Adrenal gland (tissue), 12 donors: ENCODE results near the gene PDE2A. TPM values are rescaled to one million over a fixed set of nuclear protein-coding genes. Genes with fewer than 3 reads are reported as not detected.

Experiments
- DNase-seq, 7 donors: peaks; one replicate each; pipeline ENCODE4 v3.0.0-alpha.2; 2019 to 2020
- H3K27ac ChIP-seq, 5 donors: fragments of 200-600 bp; sonication (generic) in 4 of 5; 1 replicate in 3 of 5; 2 replicates in 2 of 5; pipeline versions ENCODE4 v1.5.1 to v1.8.0; 2016 to 2020; ENCODE audit warnings: mild to moderate bottlenecking in 1 of 5
- H3K27me3 ChIP-seq: fragments of 200-600 bp; 2 replicates; pipeline ENCODE4 v1.8.0; 2021
- H3K36me3 ChIP-seq, 2 donors: fragments of 200-600 bp; replicated peaks in 1 of 2; 1 replicate in 1 of 2; 2 replicates in 1 of 2; pipeline versions ENCODE4 v1.5.1 to v1.8.0; 2018 to 2022
- H3K4me1 ChIP-seq, 2 donors: fragments of 200-600 bp; replicated peaks in 1 of 2; 1 replicate in 1 of 2; 2 replicates in 1 of 2; pipeline versions ENCODE4 v1.5.1 to v1.8.0; 2018 to 2021
- H3K4me3 ChIP-seq, 4 donors: fragments of 200-600 bp; sonication (generic) in 3 of 4; one replicate each; pipeline ENCODE4 v1.5.1; 2016 to 2018
- H3K9me3 ChIP-seq, 3 donors: fragments of 200-600 bp; sonication (generic) in 1 of 3; replicated peaks in 1 of 3; 1 replicate in 2 of 3; 2 replicates in 1 of 3; pipeline versions ENCODE4 v1.5.1 to v1.8.0; 2016 to 2021
- POLR2A ChIP-seq, 2 donors: fragments of 450-650 bp; IDR thresholded peaks; one replicate each; pipeline ENCODE4 v1.6.1; 2017; ENCODE audit warnings: antibody characterized with exemption in 2 of 2, mild to moderate bottlenecking in 2 of 2, moderate library complexity in 1 of 2
- WGBS, 4 donors: extraction: QIAGEN DNeasy Blood & Tissue Kit in 2 of 4; methylation state at CpG; one replicate each; pipeline versions ENCODE4 v1.1.5 to v1.1.7; 2013 to 2017; 5-methylcytosine and 5-hydroxymethylcytosine counted together
- intact Hi-C, 2 donors: fragments of 100-400 bp; cut with DNase I; formaldehyde crosslinking; loops; one replicate each; pipeline versions ENCODE4 v1.14.1 to v1.15.0; 2022 to 2023
- polyA plus RNA-seq, 3 donors: library from polyadenylated mRNA; stranded (reverse); fragments of 200-250 nt in 2 of 3; fragments of 350-450 nt in 1 of 3; fragmentation: Illumina TruSeq in 1 of 3; extraction: RNeasy Lipid Tissue Mini Kit (QIAGEN cat#74804) in 1 of 3; gene quantifications; one replicate each; pipeline ENCODE4 v1.2.3, GENCODE V29; 2013 to 2014
- total RNA-seq, 9 donors: library from RNA; depleted of rRNA in 4 of 9; stranded (reverse); fragments of >200 nt in 4 of 9; fragments of 120-200 nt in 1 of 9; fragmentation: NEBNext Ultra II Directional in 1 of 9; extraction: Animal tissue kit (Norgen Biotek cat#: 25700) in 1 of 9; gene quantifications; one replicate each; pipeline versions ENCODE4 v1.1.0 to v1.2.4, GENCODE V29; 2013 to 2023
- TF ChIP-seq, protein P1 (sequence below), 6 experiments: fragments of 450-650 bp in 4 of 6; fragments of 200-600 bp in 2 of 6; sonication (generic) in 1 of 6; IDR thresholded peaks; 1 replicate in 5 of 6; 2 replicates in 1 of 6; pipeline versions ENCODE4 v1.5.1 to v1.8.0; 2016 to 2021; ENCODE audit warnings: antibody characterized with exemption in 6 of 6, mild to moderate bottlenecking in 2 of 6, moderate library complexity in 1 of 6
- donor health status: healthy with polysubstance abuse.
- donor health status: Bipolar disorder and iron deficiency.
- donor health status: DM: yes; HTN: yes; CAD: no.
- donor health status: DM: no; HTN: no; CAD: no.
- donor health status: DM: no; HTN: no; CAD: no.
- donor health status: DM: yes; HTN: yes; CAD: no.

Gene PDE2A
- total and polyA plus RNA-seq, 12 donors, result 11.5 to 226 (median 67.6) TPM

DNA sequence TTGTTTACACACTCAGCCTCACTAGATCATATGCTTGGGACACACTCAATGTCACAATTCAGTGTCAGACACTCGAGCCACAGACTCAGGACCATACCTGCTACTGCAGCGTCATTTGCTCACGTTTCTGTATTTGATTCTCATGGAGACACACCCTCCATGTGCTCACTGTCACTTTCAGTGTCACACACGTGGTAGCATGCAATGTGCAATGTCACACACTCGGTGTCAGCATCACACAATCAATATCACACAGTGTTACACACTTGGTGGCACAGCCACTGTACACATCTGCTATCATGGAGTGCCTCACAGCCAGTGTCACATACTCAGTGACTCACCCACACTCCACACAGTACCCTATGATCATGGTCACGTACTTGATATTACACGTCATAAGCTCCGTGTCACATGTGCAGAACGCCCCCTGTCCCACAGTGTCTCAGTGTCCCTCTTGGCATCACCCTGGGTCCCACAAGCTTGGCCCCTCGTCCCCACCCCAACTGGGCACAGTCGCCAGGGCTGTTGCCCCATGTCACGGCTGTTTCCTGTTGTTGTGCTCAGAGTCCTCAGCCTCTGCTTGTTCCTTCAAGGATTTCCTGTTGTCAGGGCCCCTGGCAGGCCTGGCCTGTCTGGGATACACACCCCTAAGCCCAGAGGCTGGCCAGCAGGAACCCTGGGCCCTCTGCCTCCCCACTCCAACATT, 49.6 kb downstream of the PDE2A start:
- WGBS, 4 donors, result 38 to 60% (median 44%) methylated on average over 9 to 12 of the region's 12 CpGs
- H3K27ac ChIP-seq, result peak overlapping the region in 3 of 5 donors; percentile 58 to 92 (median 73)
- no peaks in the 10 kb centered on the region for H3K9me3 ChIP-seq
- peaks cover 14 to 32% of the 10 kb centered on the region in 2 donors for H3K4me1 ChIP-seq
- DNase-seq, result peak; percentile 60 to 79 (median 64)
- TF ChIP-seq POLR2A (IDR thresholded peaks at IDR 0.05), result no peak
- TF ChIP-seq, protein P1, sequence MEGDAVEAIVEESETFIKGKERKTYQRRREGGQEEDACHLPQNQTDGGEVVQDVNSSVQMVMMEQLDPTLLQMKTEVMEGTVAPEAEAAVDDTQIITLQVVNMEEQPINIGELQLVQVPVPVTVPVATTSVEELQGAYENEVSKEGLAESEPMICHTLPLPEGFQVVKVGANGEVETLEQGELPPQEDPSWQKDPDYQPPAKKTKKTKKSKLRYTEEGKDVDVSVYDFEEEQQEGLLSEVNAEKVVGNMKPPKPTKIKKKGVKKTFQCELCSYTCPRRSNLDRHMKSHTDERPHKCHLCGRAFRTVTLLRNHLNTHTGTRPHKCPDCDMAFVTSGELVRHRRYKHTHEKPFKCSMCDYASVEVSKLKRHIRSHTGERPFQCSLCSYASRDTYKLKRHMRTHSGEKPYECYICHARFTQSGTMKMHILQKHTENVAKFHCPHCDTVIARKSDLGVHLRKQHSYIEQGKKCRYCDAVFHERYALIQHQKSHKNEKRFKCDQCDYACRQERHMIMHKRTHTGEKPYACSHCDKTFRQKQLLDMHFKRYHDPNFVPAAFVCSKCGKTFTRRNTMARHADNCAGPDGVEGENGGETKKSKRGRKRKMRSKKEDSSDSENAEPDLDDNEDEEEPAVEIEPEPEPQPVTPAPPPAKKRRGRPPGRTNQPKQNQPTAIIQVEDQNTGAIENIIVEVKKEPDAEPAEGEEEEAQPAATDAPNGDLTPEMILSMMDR (IDR thresholded peaks at IDR 0.05), result no peak
- no peaks in the 10 kb centered on the region for H3K27me3 ChIP-seq
- intact Hi-C loops, result no loop called here
- no peaks in the 10 kb centered on the region for H3K36me3 ChIP-seq
- H3K4me3 ChIP-seq, result no peak overlapping the region

DNA sequence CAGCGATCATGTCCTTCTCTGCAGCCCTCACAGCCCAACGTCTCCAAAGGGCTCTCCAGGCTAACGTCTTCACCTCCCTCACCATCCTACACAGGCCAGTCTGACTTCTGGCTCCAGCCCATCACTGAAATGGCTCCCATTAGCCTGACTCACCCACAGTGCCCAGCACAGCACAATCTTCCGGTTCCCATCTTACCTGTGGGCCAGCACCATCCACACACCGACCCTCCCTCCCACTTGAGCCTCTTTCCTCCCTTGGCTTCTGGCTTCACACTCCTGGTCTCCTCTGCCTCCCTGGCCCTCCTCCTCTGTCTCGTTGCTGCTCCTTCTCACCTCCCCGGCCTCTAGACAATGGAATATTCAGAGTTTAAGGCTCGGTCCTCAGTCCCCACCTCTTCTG, 51.2 kb downstream of the PDE2A start:
- Histone ChIP-seq H3K9me3 (no peaks in the 10 kb centered on the region), H3K27me3 (no peaks in the 10 kb centered on the region), H3K4me1 (peaks cover 14 to 35% of the 10 kb centered on the region in 2 donors), H3K27ac (no peak overlapping the region), H3K4me3 (no peak overlapping the region), H3K36me3 (no peaks in the 10 kb centered on the region)
- intact Hi-C loops, result no loop called here
- 84 to 87% (median 86%) methylated on average over 8 of the region's 8 CpGs for WGBS, 4 donors
- no peak for DNase-seq
- TF ChIP-seq POLR2A (IDR thresholded peaks at IDR 0.05), result no peak
- TF ChIP-seq, protein P1 (IDR thresholded peaks at IDR 0.05), result no peak

DNA sequence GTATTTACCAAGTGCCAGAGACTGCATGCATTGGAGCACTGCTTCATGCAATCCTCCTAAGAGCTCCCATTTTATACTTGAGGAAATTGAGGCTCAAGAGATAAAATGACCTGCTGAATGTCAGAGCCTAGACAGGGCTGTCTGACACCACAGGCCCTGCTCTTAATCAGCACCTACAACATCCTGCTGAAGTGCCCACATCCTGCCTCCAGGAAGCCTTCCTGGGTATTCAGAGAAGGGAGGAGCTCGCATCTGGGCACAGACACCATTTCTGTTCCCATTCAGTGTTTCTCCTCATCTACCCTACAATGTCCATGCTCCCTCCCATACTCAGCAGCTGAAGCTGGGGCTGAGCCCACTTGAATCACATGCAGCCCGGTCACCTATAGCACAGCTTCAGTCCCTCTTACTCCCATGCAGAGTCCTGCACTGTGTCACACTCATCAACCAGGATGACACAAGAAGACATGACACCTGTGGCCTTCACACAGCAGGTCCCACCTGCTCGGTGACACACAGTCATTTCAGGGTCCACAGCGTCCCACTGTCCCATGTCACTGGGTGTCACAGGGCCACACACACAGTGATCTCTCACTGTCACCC, 53.1 kb downstream of the PDE2A start:
- H3K27me3 ChIP-seq, result no peaks in the 10 kb centered on the region
- TF ChIP-seq, protein P1 (IDR thresholded peaks at IDR 0.05), result no peak
- TF ChIP-seq POLR2A (IDR thresholded peaks at IDR 0.05), result no peak
- WGBS, 4 donors, result 82 to 92% (median 87%) methylated on average over 3 to 4 of the region's 4 CpGs
- no peak overlapping the region for H3K27ac ChIP-seq
- DNase-seq, result no peak
- no peaks in the 10 kb centered on the region for H3K9me3 ChIP-seq
- no peak overlapping the region for H3K4me3 ChIP-seq
- H3K36me3 ChIP-seq, result no peaks in the 10 kb centered on the region
- intact Hi-C loops, result no loop called here
- peaks cover 12 to 41% of the 10 kb centered on the region in 2 donors for H3K4me1 ChIP-seq

DNA sequence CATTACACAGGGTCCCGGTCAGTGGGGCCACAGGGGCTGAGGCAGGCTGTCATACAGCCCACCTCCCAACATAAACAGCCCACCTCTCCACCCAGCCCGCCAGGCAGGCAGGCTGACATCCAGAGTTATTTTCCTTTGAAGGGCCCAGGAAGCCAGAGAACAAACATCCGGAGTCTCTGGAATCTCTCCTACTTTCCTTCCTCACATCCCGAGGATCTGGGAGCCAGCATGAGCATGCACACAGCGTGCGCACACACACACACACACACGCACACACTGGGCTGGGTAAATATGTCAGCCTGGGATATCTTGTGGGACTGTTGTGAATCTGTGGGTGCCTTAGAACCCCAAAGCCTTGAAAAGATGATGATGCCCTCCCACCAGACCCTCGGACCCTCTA, 55.4 kb downstream of the PDE2A start:
- DNase-seq, result no peak
- Histone ChIP-seq H3K9me3 (no peaks in the 10 kb centered on the region), H3K27ac (peak overlapping the region in 2 of 5 donors; percentile 65 to 83), H3K4me3 (no peak overlapping the region), H3K36me3 (no peaks in the 10 kb centered on the region), H3K4me1 (peaks cover 9 to 32% of the 10 kb centered on the region in 2 donors), H3K27me3 (no peaks in the 10 kb centered on the region)
- WGBS, 4 donors, result 72 to 79% (median 72%) methylated on average over 6 to 8 of the region's 8 CpGs
- intact Hi-C loops, result no loop called here
- TF ChIP-seq, protein P1 (IDR thresholded peaks at IDR 0.05), result no peak
- no peak for TF ChIP-seq POLR2A (IDR thresholded peaks at IDR 0.05)
